Cardiac fibroblast (primary cell): ENCODE results near the gene BBS4.
A peak's percentile ranks its signal among the peaks of the same experiment; 100 is the strongest.

Source experiments
- DNase-seq, 2 donors: peaks; one replicate each; pipeline versions ENCODE4 v3.0.0 to v3.0.0-alpha.2; 2010; ENCODE audit warnings: low read depth in 2 of 2
- H3K4me3 ChIP-seq, 2 donors: replicated peaks in 1 of 2; 1 replicate in 1 of 2; 2 replicates in 1 of 2; pipeline ENCODE4 v1.5.1; 2011; ENCODE audit warnings: low read depth in 2 of 2, low read length in 2 of 2, mild to moderate bottlenecking in 2 of 2, moderate library complexity in 1 of 2
- TF ChIP-seq, protein P1 (sequence below): IDR thresholded peaks from one replicate; pipeline ENCODE4 v1.5.1; 2011; ENCODE audit warnings: low read depth, mild to moderate bottlenecking, low read length, inconsistent platforms

The BBS4 gene

GRCh38 chr15:72782274-72783003 is 96.4 kb downstream of the BBS4 start:
- TF ChIP-seq, protein P1, sequence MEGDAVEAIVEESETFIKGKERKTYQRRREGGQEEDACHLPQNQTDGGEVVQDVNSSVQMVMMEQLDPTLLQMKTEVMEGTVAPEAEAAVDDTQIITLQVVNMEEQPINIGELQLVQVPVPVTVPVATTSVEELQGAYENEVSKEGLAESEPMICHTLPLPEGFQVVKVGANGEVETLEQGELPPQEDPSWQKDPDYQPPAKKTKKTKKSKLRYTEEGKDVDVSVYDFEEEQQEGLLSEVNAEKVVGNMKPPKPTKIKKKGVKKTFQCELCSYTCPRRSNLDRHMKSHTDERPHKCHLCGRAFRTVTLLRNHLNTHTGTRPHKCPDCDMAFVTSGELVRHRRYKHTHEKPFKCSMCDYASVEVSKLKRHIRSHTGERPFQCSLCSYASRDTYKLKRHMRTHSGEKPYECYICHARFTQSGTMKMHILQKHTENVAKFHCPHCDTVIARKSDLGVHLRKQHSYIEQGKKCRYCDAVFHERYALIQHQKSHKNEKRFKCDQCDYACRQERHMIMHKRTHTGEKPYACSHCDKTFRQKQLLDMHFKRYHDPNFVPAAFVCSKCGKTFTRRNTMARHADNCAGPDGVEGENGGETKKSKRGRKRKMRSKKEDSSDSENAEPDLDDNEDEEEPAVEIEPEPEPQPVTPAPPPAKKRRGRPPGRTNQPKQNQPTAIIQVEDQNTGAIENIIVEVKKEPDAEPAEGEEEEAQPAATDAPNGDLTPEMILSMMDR, result no peak
- peak overlapping the region; percentile 89 to 95 for H3K4me3 ChIP-seq

GRCh38 chr15:72783004-72783639 is 97.1 kb downstream of the BBS4 start:
- DNase-seq, result peak; percentile 37 to 43
- peak overlapping the region; percentile 89 to 95 for H3K4me3 ChIP-seq
- TF ChIP-seq, protein P1, result peak; percentile 0

More at GRCh38 chr15:72782274-72783003, 96.4 kb downstream of the BBS4 start:
- DNase-seq, result peak; percentile 8 to 14

GRCh38 chr15:72783640-72784455 is 97.8 kb downstream of the BBS4 start, which contains the start of gene ADPGK:
ADPGK (minus strand) TSS chr15:72783758; CDS start chr15:72783691, 67 bp downstream.
- peak; percentile 91 to 96 for DNase-seq
- peak within 1 kb of the TSS; percentile 89 to 95 for H3K4me3 ChIP-seq
- TF ChIP-seq, protein P1, result peak; percentile 46

DNA sequence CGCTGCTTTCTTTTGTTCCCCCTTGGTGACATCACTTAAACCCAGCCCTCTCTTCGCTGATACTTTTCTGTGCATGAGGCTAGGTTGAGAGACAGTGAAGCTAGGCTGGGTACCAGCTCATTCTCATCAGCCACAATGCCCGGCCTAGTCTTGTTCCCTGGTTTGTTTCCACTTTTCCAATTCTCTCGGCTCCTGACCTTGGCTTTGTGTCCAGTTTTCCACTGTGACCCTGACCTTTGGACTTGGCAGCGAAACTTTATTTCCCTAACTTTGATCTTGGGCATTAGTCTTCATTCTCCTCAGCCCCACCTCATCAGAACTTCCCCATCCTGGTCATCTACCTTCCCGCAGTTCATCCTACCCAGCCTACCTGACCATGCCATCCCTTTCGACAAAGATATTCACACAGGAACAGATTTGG is 98.5 kb downstream of the BBS4 start:
- no peak for DNase-seq
- H3K4me3 ChIP-seq, result peak overlapping the region; percentile 89 to 95
- TF ChIP-seq, protein P1, result no peak

DNA sequence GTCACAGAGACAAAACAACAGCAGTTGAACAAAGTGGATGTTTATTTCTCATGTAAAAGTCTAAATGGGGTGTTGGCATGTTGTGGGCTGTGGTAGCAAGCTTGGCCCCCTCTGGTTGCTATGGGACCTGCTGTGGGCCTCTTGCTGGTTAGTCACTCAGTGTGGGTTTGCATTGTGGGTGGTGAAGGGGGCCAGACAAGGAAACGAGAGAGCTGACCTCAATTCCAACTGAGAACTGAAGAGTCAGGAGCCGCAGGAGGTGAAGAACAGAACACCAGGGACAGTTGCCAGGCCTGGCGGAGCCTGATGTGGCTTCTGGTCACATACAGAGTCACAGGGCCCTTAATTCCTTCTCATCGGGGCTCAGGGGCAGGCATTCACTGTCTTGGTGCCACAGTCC is 99.4 kb downstream of the BBS4 start:
- H3K4me3 ChIP-seq, result no peak overlapping the region

GRCh38 chr15:72785841-72786240 is 99.8 kb downstream of the BBS4 start:
- no peak overlapping the region for H3K4me3 ChIP-seq
- TF ChIP-seq, protein P1, result no peak
- DNase-seq, result no peak

More for the DNA sequence above, 99.4 kb downstream of the BBS4 start:
- DNase-seq, result peak; percentile 10 to 32
- TF ChIP-seq, protein P1, result no peak
